HFF-Myc (cell line): ENCODE data around the gene REG4.

Experiments used
- DNase-seq: peaks from one replicate; pipeline ENCODE4 v3.0.0-alpha.2; 2011; ENCODE audit warnings: low read depth; ENCODE audit errors: extremely low read depth
- H3K4me3 ChIP-seq: replicated peaks from 2 replicates; pipeline ENCODE4 v1.5.1; 2011; ENCODE audit warnings: low read depth, mild to moderate bottlenecking, control low read depth, low read length
- TF ChIP-seq, protein P1 (sequence below): IDR thresholded peaks from 2 replicates; pipeline ENCODE4 v1.5.1; 2012; ENCODE audit warnings: mild to moderate bottlenecking, low read depth, low read length, control low read depth; ENCODE audit errors: missing control alignments

The REG4 gene

DNA sequence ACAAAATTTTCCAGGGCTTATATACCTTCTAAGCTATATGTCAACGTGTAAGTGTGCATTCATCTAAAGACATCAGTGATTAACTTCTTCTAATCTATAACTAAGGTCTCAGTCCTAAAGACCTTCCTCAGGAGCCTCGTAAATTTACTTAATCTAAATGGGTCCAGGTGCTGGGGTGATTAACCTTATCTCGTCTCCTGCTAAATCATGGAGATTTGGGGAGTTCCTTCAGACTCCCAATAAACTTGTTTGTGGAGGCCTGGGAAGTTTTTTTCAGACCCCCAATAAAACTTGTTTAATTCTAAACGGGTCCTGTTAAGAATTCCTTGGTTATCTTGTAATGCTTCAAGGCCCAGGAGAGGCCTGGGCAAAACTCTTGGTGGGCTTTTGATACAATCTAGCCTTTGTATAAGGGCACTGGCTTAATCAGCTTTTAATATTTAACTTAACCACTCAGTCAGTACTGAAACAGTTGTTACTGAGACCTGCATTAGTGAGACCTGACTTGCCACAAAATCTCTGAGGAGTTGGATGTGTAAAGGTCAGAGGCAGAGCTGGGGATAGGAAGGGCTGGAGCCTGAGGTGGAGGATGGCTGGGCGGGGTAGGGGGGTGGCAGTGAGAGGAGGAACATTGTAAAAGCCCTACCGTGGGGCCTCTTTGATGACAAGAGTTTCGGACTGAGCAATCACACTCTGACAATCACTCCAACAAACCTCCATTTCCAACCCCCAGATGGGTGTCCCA is 36.3 kb downstream of the REG4 start:
- H3K4me3 ChIP-seq, result no peak overlapping the region
- DNase-seq, result no peak
- TF ChIP-seq, protein P1, sequence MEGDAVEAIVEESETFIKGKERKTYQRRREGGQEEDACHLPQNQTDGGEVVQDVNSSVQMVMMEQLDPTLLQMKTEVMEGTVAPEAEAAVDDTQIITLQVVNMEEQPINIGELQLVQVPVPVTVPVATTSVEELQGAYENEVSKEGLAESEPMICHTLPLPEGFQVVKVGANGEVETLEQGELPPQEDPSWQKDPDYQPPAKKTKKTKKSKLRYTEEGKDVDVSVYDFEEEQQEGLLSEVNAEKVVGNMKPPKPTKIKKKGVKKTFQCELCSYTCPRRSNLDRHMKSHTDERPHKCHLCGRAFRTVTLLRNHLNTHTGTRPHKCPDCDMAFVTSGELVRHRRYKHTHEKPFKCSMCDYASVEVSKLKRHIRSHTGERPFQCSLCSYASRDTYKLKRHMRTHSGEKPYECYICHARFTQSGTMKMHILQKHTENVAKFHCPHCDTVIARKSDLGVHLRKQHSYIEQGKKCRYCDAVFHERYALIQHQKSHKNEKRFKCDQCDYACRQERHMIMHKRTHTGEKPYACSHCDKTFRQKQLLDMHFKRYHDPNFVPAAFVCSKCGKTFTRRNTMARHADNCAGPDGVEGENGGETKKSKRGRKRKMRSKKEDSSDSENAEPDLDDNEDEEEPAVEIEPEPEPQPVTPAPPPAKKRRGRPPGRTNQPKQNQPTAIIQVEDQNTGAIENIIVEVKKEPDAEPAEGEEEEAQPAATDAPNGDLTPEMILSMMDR, result no peak

DNA sequence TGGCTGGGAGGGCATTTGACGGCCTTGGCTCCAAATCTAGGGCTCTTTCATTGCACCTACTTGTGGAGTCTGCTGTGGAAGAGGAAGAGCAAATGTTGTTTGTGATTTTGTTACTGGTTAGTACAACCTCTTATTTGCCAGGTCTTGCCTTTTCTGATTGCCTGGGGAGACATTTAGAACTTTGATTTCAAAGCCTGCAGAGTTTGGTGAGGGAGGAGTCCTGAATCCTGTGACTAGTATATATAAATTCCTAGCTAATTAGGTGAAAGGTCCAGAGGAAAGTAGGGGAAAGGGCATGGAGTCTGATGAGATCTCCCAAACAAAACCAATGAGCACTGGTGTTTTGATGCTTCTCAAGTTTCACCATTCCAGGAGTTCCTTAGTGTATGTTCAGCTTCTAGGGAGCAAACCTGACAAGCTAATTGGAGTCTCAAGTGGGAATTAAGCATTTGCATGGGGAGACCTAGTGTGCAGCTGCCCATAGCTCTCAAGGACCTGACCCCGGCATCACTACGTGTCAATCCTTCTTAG is 37.5 kb downstream of the REG4 start:
- TF ChIP-seq, protein P1, result no peak
- no peak for DNase-seq
- no peak overlapping the region for H3K4me3 ChIP-seq

DNA sequence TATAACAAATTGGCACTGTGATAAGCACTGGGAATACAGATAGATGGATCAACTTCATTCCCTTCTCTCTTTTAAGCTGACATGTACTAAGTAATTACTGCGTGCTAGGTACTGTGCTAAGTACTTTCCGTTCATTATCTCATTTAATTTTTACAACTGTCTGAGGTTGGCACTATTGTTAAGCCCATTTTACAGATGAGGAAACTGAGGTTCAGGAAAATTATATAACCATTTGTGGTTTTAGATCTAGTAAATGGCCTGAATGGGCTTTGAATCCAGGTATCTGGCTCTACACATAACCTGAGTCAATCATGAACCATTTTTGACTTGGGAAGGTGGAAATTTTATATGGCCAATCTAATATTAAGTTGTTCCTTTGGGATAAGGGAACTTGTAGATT is 39.0 kb downstream of the REG4 start:
- H3K4me3 ChIP-seq, result no peak overlapping the region
- no peak for DNase-seq
- TF ChIP-seq, protein P1, result no peak

GRCh38 chr1:119771770-119772169 is 39.5 kb downstream of the REG4 start:
- TF ChIP-seq, protein P1, result no peak
- no peak overlapping the region for H3K4me3 ChIP-seq
- no peak for DNase-seq

GRCh38 chr1:119771016-119771415 is 40.2 kb downstream of the REG4 start:
- TF ChIP-seq, protein P1, result no peak
- no peak for DNase-seq

DNA sequence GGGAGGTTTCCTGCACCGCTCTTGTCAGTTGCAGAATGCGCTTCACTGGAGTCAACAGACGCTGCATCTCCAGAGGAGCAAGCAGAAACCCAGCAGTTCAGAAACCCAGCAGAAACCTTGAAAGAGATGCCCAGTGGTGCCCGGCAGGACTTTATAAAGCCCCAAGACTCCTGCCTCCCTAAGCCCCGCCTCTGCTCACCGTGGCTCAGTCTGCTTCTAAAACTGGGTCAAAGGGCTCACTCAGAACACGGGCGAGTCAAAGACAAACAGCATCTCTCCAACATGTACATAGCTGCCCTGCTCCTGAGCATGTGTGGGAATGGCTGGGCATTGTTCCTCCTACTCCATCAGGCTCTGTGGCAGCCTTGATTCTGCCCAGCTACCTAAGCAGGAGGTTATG is 42.5 kb downstream of the REG4 start, which contains the start of gene HMGCS2:
HMGCS2 (minus strand) TSS at position 128 of the 400 bp plus-strand sequence; CDS start at position 67, 61 bp downstream.
- no peak for DNase-seq
- H3K4me3 ChIP-seq, result no peak within 1 kb of the TSS
- TF ChIP-seq, protein P1, result no peak

More at GRCh38 chr1:119771016-119771415, 40.2 kb downstream of the REG4 start:
- no peak overlapping the region for H3K4me3 ChIP-seq
